PFSK-1 (cell line): Measurements from ENCODE around the gene MPST.

Experiments
- POLR2AphosphoS5 ChIP-seq: IDR thresholded peaks from 2 replicates; pipeline ENCODE4 v1.6.1; 2012; ENCODE audit warnings: low read depth, mild to moderate bottlenecking, control low read depth, low read length, moderate library complexity
- SIN3A ChIP-seq: IDR thresholded peaks from 2 replicates; pipeline ENCODE4 v1.6.1; 2012; ENCODE audit warnings: mild to moderate bottlenecking, low read length, moderate library complexity, borderline replicate concordance; ENCODE audit not compliant: insufficient read depth
- TAF1 ChIP-seq: IDR thresholded peaks from 2 replicates; pipeline ENCODE4 v1.6.1; 2012; ENCODE audit warnings: low read length, control low read depth, borderline replicate concordance; ENCODE audit not compliant: insufficient read depth
- TF ChIP-seq, protein P1 (sequence below), 2 experiments: IDR thresholded peaks; 2 replicates each; pipeline versions ENCODE4 v1.6.1 to v1.8.0; 2011 to 2012; ENCODE audit warnings: low read depth in 2 of 2, low read length in 2 of 2, control low read depth in 1 of 2, inconsistent platforms in 1 of 2, mild to moderate bottlenecking in 1 of 2, moderate library complexity in 1 of 2; ENCODE audit not compliant: insufficient read depth in 1 of 2

DNA sequence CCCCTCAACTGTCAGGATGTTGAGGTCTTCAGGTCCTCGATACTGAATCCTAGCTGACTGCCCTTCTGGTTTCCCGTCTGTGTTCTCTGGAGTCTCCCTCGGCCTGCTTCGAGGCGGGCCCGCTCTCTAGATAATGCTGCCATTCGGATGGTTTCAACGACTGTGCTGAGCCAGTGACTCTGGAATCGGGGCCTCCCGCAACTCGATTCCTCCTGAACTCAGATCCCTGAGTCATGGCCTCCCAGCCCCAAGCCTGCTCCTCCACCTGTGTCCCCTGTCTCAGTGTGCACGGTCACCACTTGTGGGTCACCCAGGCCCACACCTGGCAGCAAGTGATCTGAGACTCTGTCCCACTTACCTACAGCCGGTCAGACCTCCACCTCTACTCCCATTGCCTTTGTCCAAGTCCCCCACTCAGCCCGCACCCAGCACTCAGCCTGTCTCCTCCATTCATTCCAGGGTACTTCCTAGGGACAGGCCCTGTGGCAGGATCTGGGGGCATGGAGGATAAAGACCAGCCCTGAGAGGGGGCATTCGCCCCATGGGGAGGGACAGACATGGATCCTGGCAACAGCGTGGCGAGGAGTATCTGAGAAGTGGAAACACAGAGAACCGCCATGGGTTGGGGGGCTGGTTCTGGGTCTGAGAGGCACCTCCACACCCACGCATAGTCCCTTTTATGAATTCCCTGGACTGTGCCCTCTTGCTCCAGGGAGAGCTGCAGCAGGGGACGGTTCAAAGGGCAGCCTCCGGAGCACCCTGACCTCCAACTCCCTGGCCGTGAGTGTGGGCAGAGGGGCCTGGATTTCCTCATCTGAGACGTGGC lies 14.3 kb downstream of the MPST start:
- TF ChIP-seq TAF1, result no peak
- no peak for TF ChIP-seq POLR2AphosphoS5
- TF ChIP-seq, protein P1, sequence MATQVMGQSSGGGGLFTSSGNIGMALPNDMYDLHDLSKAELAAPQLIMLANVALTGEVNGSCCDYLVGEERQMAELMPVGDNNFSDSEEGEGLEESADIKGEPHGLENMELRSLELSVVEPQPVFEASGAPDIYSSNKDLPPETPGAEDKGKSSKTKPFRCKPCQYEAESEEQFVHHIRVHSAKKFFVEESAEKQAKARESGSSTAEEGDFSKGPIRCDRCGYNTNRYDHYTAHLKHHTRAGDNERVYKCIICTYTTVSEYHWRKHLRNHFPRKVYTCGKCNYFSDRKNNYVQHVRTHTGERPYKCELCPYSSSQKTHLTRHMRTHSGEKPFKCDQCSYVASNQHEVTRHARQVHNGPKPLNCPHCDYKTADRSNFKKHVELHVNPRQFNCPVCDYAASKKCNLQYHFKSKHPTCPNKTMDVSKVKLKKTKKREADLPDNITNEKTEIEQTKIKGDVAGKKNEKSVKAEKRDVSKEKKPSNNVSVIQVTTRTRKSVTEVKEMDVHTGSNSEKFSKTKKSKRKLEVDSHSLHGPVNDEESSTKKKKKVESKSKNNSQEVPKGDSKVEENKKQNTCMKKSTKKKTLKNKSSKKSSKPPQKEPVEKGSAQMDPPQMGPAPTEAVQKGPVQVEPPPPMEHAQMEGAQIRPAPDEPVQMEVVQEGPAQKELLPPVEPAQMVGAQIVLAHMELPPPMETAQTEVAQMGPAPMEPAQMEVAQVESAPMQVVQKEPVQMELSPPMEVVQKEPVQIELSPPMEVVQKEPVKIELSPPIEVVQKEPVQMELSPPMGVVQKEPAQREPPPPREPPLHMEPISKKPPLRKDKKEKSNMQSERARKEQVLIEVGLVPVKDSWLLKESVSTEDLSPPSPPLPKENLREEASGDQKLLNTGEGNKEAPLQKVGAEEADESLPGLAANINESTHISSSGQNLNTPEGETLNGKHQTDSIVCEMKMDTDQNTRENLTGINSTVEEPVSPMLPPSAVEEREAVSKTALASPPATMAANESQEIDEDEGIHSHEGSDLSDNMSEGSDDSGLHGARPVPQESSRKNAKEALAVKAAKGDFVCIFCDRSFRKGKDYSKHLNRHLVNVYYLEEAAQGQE (IDR thresholded peaks at IDR 0.05; ENCODE audit: insufficient read depth in 1 of 2, low read depth in 2 of 2, low read length in 2 of 2), result no peak
- TF ChIP-seq SIN3A, result no peak
